Measurements from ENCODE around the gene ENTHD1.

GRCh38 chr22:39818094-39818493 is 75.5 kb downstream of the ENTHD1 start:
- TF ChIP-seq CTCF (conservative IDR thresholded peaks at IDR 0.05; ENCODE audit: low read depth, low read length) (no peak), POLR2A (IDR thresholded peaks at IDR 0.05; ENCODE audit: low read depth, low read length) (no peak), ELK1 (IDR thresholded peaks at IDR 0.05; ENCODE audit: borderline replicate concordance, low read depth, low read length) (no peak), RFX5 (IDR thresholded peaks at IDR 0.05; ENCODE audit: low read depth, low read length) (no peak), SMC3 (IDR thresholded peaks at IDR 0.05; ENCODE audit: low read depth, low read length) (no peak), MAZ (IDR thresholded peaks at IDR 0.05; ENCODE audit: borderline replicate concordance, low read depth, low read length) (no peak), FOS (IDR thresholded peaks at IDR 0.05; ENCODE audit: low read depth, low read length) (no peak), RCOR1 (IDR thresholded peaks at IDR 0.05; ENCODE audit: insufficient replicate concordance, low read length) (no peak), CEBPB (IDR thresholded peaks at IDR 0.05; ENCODE audit: low read depth, low read length) (no peak)
